NCI-H2029 (cell line): ENCODE data around the gene TNK2.
"Not testable (repeated sequence)": the region's sequence is repeated elsewhere in the genome, so short reads cannot be mapped to it uniquely, and the experiment has no call there.

Experiments used
- DNase-seq: peaks from one replicate; lab custom pipeline; 2025; lab: John Stamatoyannopoulos, UW

Gene TNK2

GRCh38 chr3:195907934-195908693, at the start of gene TNK2:
TSS of gene TNK2 (minus strand) at chr3:195908551. CDS start at chr3:195888588, 19,963 bp downstream.
- peak; percentile 70 for DNase-seq

GRCh38 chr3:195956577-195956976, 48.2 kb upstream of the TNK2 start:
- no peak for DNase-seq

- not testable (repeated sequence) for DNase-seq
Observed at GRCh38 chr3:195955416-195955841, 47.1 kb upstream of the TNK2 start.

GRCh38 chr3:195954752-195955119, 46.4 kb upstream of the TNK2 start:
- not testable (repeated sequence) for DNase-seq

GRCh38 chr3:195954052-195954751, 45.9 kb upstream of the TNK2 start:
- not testable (repeated sequence) for DNase-seq

- DNase-seq: not testable (repeated sequence)
Observed at GRCh38 chr3:195952590-195952989, 44.2 kb upstream of the TNK2 start.

- DNase-seq: not testable (repeated sequence)
Observed at GRCh38 chr3:195951443-195952177, 43.3 kb upstream of the TNK2 start.

- not testable (repeated sequence) for DNase-seq
Observed at GRCh38 chr3:195950731-195951130, 42.4 kb upstream of the TNK2 start.

- DNase-seq: not testable (repeated sequence)
Observed at GRCh38 chr3:195950164-195950563, 41.8 kb upstream of the TNK2 start.

- DNase-seq: not testable (repeated sequence)
Observed at GRCh38 chr3:195946910-195947699, 38.8 kb upstream of the TNK2 start.

GRCh38 chr3:195941265-195941815, 33.0 kb upstream of the TNK2 start:
- DNase-seq: not testable (repeated sequence)

GRCh38 chr3:195940806-195941205, 32.5 kb upstream of the TNK2 start:
- not testable (repeated sequence) for DNase-seq

GRCh38 chr3:195939526-195940470, 31.4 kb upstream of the TNK2 start:
- not testable (repeated sequence) for DNase-seq

- DNase-seq: not testable (repeated sequence)
Observed at GRCh38 chr3:195933044-195933430, 24.7 kb upstream of the TNK2 start.

- DNase-seq: no peak
Observed at GRCh38 chr3:195932418-195933043, 24.2 kb upstream of the TNK2 start.

GRCh38 chr3:195931582-195932273, 23.4 kb upstream of the TNK2 start:
- DNase-seq: no peak

GRCh38 chr3:195929452-195929851, 21.1 kb upstream of the TNK2 start:
- no peak for DNase-seq

GRCh38 chr3:195921334-195921791, 13.0 kb upstream of the TNK2 start:
- DNase-seq: no peak

- DNase-seq: no peak
Observed at GRCh38 chr3:195918176-195918575, 9.8 kb upstream of the TNK2 start.
